Stimulated activated naive CD8-positive, alpha-beta T cell treated with anti-CD3 and anti-CD28 coated beads, Interleukin-15, Interleukin-2, amounts not matched to agents 100 ng/mL and 50 ng/mL, for 24 hours (primary cell): ENCODE measurements around the gene MIB2.
A peak's percentile ranks its signal among the peaks of the same experiment; 100 is the strongest.
"Not testable (repeated sequence)": the region's sequence is repeated elsewhere in the genome, so short reads cannot be mapped to it uniquely, and the experiment has no call there.

ENCODE experiments used
- H3K27ac Mint-ChIP-seq: one replicate; pipeline ENCODE4 v1.8.0; 2021; ENCODE audit warnings: mild to moderate bottlenecking, mixed read lengths
- H3K27me3 Mint-ChIP-seq: one replicate; pipeline ENCODE4 v1.8.0; 2021; ENCODE audit warnings: mixed read lengths
- H3K36me3 Mint-ChIP-seq: one replicate; pipeline ENCODE4 v1.8.0; 2021; ENCODE audit warnings: low read depth, mixed read lengths
- H3K4me1 Mint-ChIP-seq: one replicate; pipeline ENCODE4 v1.8.0; 2021; ENCODE audit warnings: low read depth, mixed read lengths
- H3K4me3 Mint-ChIP-seq: one replicate; pipeline ENCODE4 v1.8.0; 2021; ENCODE audit warnings: mild to moderate bottlenecking, mixed read lengths
- H3K9me3 Mint-ChIP-seq: one replicate; pipeline ENCODE4 v1.8.0; 2021; ENCODE audit warnings: mixed read lengths

The MIB2 gene

DNA sequence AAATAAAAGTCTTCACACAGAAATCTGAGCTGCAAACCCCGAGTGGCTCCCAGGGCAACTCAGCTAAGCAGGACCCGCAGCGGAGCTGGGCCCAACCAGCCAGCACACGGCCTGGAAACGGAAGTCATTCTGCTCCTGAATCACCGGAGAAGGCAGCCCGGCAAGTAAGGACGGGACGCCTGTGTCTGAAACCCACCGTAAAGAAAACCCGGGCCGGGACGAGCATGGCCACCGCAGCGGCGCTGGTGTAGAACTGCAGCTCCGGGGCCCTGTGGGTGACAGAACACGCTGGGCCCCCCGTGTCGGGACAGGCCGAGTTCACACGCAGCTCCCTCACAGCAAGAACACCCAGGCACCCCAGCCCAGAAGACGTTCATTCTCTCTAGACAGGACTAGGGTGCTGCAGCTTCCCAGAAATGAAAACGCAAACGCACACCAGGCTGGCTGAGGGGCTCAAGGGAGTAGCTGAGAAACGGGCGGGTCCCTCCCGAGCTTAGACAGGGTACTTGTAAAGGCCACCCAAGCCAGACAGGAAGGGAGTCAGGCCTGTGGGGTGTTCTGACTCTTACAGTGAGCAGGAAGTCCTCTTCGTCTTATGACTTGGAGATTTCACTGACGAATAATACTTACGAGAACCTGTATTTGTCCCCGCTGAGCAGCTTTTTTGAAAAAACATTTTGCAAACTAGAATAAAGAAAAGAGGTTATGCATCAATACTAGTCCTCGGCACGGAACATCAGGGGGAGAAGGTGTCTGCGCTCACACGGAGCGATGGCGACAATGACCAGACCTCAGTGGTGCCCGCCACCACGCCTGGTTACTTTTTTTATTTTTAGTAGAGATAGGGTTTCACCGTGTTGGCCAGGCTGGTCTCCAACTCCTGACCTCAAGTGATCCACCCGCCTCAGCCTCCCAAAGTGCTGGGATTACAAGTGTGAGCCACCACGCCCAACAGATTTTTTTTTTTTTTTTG is 54.5 kb downstream of the MIB2 start:
- peaks cover 12% of the 10 kb centered on the region for H3K4me1 Mint-ChIP-seq
- H3K9me3 Mint-ChIP-seq, result no peaks in the 10 kb centered on the region
- H3K27ac Mint-ChIP-seq, result no peak overlapping the region
- no peak overlapping the region for H3K4me3 Mint-ChIP-seq
- peaks cover 49% of the 10 kb centered on the region for H3K36me3 Mint-ChIP-seq
- H3K27me3 Mint-ChIP-seq, result no peaks in the 10 kb centered on the region

DNA sequence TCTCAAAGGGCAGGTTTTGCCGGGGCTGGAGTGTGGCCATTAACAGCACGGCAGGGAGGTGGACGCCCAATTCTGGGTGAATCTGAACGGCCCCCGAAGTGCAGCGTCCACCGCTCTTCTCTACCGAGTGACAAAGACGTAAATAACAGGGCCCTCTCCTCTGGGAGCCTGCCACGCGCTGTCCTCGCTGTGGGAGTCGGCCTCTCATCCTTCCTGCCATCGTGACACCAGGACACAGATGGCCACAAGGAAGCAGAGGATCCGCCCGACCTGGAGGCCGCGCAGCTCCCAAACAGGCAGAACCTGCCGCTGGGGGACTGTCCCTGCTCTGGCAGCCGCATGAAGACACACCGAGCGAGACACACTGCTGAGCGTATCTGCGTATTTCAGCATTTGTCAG is 55.6 kb downstream of the MIB2 start:
- H3K27me3 Mint-ChIP-seq, result no peaks in the 10 kb centered on the region
- H3K4me1 Mint-ChIP-seq, result peaks cover 17% of the 10 kb centered on the region
- H3K27ac Mint-ChIP-seq, result peak overlapping the region; percentile 18
- peaks cover 41% of the 10 kb centered on the region for H3K36me3 Mint-ChIP-seq
- H3K4me3 Mint-ChIP-seq, result no peak overlapping the region
- H3K9me3 Mint-ChIP-seq, result no peaks in the 10 kb centered on the region

DNA sequence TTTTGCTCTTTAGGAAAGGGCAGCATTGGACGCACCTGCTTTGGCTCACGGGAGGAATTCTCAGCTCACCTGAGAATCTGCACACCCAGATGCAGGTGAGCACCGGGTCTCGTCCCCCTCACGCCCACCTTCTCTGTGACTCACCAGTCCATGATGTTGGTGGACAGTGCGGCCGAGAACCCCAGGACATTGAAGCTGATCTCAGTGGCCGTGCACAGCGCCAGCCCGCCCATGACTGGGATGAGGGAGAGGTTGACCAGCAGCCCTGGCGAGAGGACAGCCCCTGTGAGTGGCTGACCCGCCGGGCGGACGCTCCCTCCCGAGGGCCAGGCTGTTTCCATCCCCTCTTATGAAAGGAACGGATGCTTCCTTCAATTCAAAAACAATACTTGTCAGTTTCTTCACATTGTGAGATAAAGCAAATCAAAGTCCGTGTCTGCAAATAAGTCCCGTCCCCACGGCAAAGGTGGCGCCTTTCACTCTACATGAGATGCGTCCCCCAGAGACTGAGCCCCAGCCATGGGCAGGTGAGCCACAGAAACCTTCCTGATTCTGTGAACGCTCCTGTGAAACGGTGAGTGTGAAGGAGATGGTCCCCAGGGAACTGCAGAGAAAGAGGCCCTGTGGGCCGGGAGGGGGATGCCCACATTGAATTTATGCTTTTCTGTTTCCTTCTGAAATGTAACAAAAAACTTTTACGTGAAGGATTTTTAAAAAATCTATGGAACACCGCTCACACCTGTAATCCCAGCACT is 56.2 kb downstream of the MIB2 start:
- Mint-ChIP-seq H3K27ac (no peak overlapping the region), H3K36me3 (peaks cover 34% of the 10 kb centered on the region), H3K4me3 (no peak overlapping the region), H3K27me3 (no peaks in the 10 kb centered on the region), H3K9me3 (no peaks in the 10 kb centered on the region), H3K4me1 (peaks cover 17% of the 10 kb centered on the region)

DNA sequence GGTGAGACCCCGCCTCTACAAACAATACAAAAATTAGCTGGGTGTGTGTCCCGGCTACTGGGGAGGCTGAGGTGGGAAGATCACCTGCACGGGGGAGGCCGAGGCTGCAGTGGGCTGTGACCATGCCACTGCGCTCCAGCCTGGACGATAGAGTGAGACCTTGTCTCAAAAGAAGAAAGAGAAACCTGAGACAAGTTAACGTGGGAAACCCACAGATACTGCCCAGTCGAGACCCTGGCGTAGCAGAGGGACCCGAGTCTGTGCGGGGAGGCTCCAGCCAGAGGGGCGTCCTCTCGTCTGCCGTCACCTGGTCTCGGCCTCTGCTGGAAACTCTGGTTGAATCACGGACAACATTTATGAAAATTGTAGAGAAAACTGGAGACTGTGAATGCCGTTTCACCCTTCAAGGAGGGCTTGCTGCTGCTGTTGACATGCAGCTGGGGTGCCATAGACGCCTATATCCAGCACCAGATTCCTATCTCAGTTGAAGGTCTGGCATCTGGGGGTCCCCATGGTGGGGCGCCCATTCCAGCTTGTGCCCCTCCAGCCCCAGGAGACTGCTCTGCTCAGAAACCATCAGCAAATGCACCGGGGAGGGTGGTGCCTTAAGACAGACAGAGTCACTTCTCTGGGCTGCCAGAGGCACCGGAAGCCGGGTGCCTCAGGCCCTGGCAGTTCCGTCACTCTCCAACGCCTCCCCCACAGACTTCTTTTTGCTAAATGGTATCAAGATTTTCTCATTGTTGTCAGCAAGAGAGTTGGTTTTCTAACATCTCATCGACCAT is 57.1 kb downstream of the MIB2 start:
- Mint-ChIP-seq H3K9me3 (no peaks in the 10 kb centered on the region), H3K4me1 (peaks cover 20% of the 10 kb centered on the region), H3K36me3 (peaks cover 32% of the 10 kb centered on the region), H3K27ac (no peak overlapping the region), H3K4me3 (no peak overlapping the region), H3K27me3 (no peaks in the 10 kb centered on the region)

DNA sequence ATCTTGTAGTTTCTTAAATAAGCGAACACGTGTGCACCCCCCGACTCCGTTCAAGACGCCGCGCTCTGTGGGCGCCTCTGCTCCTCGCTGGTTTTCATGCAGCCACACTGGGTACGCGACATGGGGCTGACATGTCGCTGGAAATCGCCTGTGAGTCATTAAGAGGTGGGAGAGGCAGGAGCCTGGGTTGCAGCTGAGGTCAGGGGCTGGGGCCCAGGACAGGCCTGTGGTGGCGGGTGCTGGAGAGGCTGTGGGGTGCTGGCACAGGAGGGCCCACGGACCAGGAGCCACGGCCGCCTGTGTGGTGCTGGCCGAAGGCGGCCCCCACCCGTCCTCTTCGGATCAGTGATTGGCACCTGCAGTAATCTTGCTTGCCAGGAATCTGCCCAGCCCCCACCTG is 59.5 kb downstream of the MIB2 start:
- H3K4me1 Mint-ChIP-seq, result peaks cover 41% of the 10 kb centered on the region
- H3K36me3 Mint-ChIP-seq, result peaks cover 20% of the 10 kb centered on the region
- not testable (repeated sequence) for H3K9me3 Mint-ChIP-seq, H3K4me3 Mint-ChIP-seq, H3K27me3 Mint-ChIP-seq
- H3K27ac Mint-ChIP-seq, result peak overlapping the region; percentile 66

DNA sequence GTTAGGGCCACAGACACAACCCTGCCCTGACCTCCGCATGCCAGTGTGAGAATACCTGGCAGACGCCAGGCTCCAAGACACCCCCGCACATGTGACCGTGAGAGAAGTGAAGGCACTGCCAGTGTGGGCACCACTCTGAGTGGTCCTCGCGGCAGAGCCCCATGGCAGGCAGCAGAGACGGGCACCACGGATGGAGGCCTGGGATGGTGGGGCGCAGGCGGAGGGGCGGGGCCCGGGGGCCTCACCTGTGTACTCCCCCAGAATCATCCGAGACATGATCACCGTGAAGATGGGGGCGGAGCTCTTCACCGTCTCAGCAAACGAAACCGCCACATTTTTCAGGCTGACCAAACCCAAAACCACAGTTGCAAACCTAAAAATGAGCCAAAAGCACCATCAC is 59.9 kb downstream of the MIB2 start:
- not testable (repeated sequence) for H3K27me3 Mint-ChIP-seq, H3K9me3 Mint-ChIP-seq, H3K27ac Mint-ChIP-seq, H3K4me3 Mint-ChIP-seq
- peaks cover 20% of the 10 kb centered on the region for H3K36me3 Mint-ChIP-seq
- peaks cover 41% of the 10 kb centered on the region for H3K4me1 Mint-ChIP-seq

DNA sequence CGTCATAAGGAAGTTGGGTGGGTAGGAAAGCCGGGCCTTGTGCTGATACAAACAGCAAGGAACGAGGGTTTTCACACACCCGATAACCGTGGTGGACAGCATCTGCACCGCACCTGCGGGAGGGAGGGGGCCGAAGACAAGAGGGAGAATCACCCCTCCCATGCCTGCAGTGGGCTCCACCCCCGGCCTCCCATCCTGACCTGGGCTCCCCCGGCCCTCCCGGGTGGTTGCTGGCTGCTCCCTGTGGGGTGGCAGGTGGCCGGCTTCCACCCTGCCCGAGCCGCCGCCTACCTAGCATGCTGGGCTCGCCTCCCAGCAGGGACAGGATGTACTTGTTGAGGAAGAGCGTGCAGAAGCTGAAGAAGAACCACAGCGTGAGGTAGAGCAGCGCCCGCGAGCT is 60.8 kb downstream of the MIB2 start:
- Mint-ChIP-seq H3K36me3 (peaks cover 20% of the 10 kb centered on the region), H3K4me1 (peaks cover 41% of the 10 kb centered on the region)
- H3K27me3 Mint-ChIP-seq, H3K4me3 Mint-ChIP-seq, H3K27ac Mint-ChIP-seq, H3K9me3 Mint-ChIP-seq: not testable (repeated sequence)

DNA sequence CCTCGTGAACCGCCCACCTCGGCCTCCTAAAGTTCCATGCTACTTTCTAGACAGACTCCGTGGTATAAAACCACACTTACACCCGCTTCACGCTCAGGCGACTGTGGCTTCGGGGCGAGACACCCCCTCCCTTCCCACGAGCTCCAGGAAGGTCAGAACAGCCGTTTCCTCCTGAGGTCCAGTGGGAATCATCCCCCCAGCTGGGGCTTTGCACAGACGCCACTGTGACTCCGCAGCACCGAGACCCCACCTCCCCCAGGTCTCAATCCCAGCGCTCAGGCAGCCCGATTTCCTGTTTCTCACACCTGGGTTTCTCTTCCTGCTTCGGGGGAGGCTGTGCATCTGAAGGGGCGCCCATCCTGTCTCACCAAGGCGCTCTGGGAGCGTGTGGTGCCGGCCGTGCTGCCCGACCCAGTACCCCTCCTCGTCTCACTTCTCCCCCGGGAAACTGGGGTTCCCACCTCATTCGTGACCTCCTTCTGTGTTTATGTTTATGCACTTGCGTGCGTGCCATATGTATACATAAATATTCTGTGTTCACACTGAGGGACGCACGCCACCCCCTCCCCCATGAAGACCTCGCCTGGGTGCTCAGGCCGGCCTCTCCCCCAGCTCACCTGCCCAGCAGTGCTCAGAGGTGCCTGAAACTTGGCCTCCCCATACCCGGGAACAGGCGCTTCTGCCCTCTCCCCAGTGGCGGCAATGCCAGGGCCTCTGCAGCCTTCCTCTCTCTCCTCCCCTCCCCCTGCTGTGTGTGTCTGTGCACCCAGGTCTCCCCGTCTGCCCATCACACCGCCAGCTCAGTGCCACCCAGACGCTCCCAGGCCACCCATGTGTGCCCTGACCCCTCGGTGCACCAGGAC is 62.6 kb downstream of the MIB2 start:
- Mint-ChIP-seq H3K27ac (peak overlapping the region; percentile 96), H3K4me1 (peaks cover 41% of the 10 kb centered on the region), H3K4me3 (peak overlapping the region; percentile 88), H3K36me3 (peaks cover 8% of the 10 kb centered on the region), H3K9me3 (no peaks in the 10 kb centered on the region), H3K27me3 (no peaks in the 10 kb centered on the region)

DNA sequence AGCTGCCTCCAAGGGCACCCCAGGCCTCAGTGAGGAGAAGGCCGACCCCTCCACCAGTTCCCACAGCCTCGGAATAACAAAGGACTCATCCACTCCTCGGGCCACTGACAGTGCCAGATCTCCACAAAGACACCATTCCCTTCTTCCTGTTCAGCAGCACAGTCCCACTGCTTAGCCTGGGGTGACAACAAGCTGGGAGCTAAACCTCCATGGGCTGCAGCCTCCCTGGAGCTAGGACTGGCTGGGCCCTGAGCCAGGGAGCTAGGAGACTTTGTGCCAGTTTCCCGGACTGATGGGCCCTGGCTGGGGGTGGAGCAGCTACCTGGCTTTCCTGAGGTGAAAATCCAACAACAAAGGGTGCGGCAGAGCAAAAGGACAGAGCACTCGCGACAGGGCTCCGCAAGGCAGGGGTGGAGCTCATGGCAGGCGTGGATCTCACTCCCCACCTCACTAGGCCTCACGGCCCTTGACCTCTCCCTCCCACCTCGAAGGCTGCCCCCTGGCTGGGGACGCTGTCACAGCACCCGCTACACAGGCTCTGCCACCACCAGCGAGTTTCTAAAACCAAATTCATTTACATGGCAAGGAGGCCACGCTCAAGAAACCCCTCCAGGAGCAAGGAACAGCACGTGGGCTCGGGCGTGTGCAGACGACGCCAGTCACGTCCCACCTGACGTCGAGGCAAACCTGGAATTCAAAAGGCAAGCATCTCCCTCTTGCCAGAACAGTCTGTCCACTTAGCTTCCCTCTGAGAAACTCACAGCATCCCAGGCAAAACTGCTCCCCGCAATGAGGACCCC is 63.5 kb downstream of the MIB2 start:
- Mint-ChIP-seq H3K36me3 (peaks cover 7% of the 10 kb centered on the region), H3K4me1 (peaks cover 45% of the 10 kb centered on the region), H3K27ac (peak overlapping the region; percentile 96), H3K9me3 (no peaks in the 10 kb centered on the region), H3K27me3 (no peaks in the 10 kb centered on the region), H3K4me3 (peak overlapping the region; percentile 88)
